GM18909 (cell line): ENCODE measurements around the gene KCNMA1.

Source experiments
- ATAC-seq: cut with Tn5 transposase; IDR thresholded peaks from one replicate; pipeline ENCODE4 v1.9.1; 2021; ENCODE audit warnings: mild to moderate bottlenecking; ENCODE audit not compliant: unreplicated experiment, poor library complexity

KCNMA1 gene

DNA sequence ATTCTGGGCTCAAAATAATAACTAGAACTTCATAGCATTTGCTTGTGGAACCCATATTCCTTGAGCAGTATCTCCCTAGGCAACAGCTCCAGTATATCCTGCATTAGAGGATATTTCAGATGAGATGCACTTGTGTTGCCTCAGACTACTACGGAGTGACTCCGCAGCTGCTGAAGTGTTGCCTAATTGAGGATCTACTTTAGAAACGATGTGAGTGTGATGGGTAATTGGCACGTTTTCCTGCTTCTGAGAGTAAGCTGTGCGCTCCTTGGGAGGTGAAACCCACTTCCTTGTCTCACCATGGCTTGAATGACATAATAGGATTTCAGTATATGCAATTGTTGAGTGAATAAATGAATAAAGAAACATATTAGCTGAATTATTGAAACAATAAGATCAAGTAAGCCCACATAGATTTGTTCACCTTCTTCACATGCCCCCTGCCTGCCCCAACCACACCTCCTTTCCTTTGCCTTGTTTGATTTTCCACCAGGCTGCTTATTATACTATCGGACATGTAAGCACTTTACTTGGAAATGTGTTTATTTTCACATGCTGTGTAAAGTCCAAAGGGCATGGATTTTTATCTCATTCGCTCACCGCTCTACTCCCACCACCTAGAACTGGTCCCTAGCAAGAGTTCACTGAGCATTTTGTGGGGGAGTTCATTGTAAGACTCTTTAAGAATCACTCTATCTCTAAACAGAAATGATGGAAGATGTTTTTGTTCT lies 303.8 kb downstream of the KCNMA1 start:
- ATAC-seq, result no peak

GRCh38 chr10:77332256-77332655 lies 305.4 kb downstream of the KCNMA1 start:
- ATAC-seq, result no peak

- ATAC-seq, result no peak
These were observed 309.3 kb downstream of the KCNMA1 start for GRCh38 chr10:77328272-77328816.

GRCh38 chr10:77325233-77325537 lies 312.4 kb downstream of the KCNMA1 start:
- ATAC-seq, result no peak

GRCh38 chr10:77321838-77322237 lies 315.8 kb downstream of the KCNMA1 start:
- no peak for ATAC-seq

GRCh38 chr10:77320971-77321471 lies 316.6 kb downstream of the KCNMA1 start:
- no peak for ATAC-seq

DNA sequence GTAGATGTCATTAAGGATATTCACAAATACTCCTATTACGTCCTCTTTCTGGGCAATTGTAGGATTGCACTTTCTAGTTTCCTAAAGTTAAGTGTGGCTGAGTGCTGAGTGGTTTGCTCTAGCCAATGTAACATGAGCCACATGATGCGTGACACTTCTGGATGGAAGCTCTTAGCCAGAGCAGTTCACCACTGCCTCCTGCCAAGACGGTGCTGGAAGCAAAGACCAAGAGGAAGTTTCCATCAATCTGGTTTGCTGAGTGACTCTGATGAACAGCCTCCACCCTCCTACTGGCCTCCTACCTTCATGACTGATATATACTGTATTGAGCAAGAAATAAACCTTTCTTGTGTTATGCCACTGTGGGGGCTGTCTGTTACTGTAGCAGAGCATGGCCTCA lies 318.1 kb downstream of the KCNMA1 start:
- no peak for ATAC-seq

GRCh38 chr10:77318739-77319138 lies 318.9 kb downstream of the KCNMA1 start:
- no peak for ATAC-seq

- ATAC-seq, result no peak
These were observed 320.4 kb downstream of the KCNMA1 start for GRCh38 chr10:77317221-77317620.

DNA sequence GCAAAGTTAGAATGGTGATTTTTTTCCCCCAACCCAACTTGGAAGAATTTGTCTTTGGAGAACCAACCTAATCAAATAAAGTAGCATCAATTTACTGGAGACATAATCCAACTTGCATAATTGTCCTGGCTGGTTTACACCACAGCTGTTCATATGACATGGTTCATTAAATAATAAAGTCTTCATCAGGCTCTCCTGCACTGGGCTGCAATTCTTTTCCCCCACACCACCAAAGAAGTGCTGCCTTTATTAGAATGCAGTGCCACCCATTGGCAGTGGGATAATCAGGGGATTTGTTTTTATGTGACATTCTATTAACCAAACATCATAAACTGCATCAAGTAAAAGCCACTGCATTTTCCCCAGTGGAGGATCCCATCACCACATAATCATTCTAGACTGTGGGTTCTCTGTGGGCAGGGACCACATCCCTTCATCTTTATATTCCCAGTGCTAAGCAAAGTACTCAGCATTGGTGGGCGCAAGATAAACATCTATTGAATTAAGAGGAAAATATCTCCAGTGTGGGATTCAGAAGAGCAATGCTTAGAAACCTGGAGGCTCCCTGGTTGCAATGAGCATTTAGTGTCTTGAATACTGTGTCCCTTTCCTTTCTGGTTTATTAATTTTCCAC lies 322.0 kb downstream of the KCNMA1 start:
- no peak for ATAC-seq

GRCh38 chr10:77313066-77313750 lies 324.4 kb downstream of the KCNMA1 start:
- ATAC-seq, result no peak

DNA sequence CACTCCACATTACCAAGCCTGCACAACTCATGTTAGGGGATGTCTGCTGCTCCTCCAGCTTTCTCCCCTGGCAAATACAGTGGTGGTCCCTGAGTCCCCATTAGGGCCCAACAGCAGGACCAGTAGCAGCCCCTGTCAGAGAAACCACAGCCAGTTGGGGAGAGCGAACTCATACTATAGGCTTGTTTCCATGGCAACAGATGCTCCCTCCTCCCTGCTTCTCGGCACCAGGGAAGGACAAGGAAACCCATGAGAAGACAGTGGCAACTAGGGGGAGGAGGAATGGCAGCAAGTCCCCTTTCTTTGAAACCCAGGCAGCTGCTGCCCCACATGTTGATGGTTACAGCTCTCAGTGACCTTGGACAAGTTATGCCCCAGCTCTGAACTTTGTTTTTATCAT lies 326.4 kb downstream of the KCNMA1 start:
- no peak for ATAC-seq

DNA sequence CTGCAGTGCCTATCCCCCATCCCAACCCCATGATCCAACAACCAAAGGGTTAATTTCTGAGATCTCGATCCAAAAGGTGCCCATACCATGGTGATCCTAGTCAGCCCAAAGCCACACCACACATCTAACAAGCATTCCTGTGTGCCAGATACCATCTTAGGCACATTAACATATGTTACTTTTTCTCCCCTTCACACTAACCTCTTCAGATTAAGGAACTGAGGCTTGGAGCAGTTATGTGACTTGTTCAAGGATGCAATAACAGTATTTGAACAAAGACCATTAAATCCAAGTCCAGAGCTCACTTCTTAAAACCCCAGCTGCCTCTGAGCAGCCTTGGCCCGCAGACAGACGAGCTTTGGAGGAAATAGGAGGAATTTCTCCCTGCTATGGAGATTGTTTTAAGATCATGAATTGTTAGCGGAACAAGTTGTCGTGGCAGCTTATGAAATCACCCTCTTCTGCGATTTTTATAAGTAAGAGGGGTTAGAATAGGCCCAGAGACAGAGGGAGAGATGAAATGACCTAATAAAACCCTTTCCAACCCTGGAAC lies 327.2 kb downstream of the KCNMA1 start:
- no peak for ATAC-seq

DNA sequence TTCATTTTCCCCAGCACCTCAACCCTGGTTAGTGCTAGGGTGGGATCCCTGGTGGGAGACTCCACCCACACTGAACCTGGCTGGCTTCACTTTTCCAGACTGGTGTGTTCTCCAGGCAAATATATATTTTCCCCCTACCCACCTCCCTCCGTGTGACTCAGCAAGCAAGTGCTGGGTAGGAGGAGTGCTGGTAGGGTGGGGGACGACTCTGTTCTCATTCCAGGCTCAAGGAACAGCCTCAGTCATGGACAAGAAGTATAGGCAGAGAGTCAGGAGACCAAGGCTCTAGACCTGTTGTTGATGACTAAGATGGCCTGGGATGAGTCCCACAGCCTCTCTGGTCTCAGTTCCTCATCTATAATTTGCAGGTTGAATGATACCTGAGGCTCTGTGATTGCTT lies 328.1 kb downstream of the KCNMA1 start:
- no peak for ATAC-seq

- no peak for ATAC-seq
These were observed 328.5 kb downstream of the KCNMA1 start for GRCh38 chr10:77309092-77309491.

DNA sequence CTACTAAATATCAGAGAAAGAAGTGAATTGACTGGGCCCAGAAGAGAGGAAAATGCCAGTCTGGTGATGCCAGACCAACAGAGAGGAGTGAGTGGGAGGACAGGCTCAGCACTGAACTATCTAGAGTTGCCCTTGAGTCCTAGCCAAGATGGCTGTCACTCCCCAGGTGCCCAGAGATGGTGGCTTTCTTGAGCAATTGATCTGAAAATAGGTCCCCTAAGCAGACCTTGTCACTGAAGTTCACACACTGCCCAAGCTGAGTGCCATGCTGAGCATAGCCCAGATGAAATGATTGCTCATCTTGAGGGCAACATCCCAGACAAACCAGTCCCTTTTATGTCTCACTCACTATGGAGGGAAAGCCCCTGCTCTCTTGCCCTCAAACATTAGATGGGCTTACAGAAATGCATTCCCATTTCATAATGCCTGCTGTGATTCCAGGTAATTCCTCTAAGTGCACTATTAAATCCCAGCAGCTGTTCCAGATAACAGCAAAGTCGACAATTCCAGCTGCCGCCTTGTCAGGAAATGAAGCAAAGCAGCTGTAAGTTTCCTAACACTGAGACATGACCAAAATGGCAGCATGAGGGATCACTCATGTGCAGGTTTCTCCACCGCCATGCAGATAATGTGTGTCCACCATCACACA lies 329.4 kb downstream of the KCNMA1 start:
- ATAC-seq, result no peak

DNA sequence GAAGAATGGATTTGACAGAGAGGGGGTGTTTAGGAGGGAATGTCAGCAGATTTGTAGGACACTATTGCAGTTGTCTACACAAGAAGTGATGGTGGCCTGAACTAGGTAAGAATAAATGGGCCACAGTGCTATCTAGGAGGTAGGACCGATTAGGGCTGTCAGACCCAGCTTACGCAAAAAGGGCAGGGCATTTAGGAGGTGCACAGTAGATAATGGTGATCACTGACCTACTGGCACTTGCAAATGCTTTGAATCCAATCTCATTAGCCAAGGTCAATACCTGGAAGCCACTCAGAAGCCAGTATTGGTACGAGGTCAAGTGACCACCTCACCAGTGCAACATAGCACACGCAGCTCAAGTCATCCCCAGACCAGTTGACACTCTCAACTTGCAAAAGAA lies 330.9 kb downstream of the KCNMA1 start:
- ATAC-seq, result no peak

GRCh38 chr10:77305650-77306632 lies 331.7 kb downstream of the KCNMA1 start:
- ATAC-seq, result no peak

DNA sequence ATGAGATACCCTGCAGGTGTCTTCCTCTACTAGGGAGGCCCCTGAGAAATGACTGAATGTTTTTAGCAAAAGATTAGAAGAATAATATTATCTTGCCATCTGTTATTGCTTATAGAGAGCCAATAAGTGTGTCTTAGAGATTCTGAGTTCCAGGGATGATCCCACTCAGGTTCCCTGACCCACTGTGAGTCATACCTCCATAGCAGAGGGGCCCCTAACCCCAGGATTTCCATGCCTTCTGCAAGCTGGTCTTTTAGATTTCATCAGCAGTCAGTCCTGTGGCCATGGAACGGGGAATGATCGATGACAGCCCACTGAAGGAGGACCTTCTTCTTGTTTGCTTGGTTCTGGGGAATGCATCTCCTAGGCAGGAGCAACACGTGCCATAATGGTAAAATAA lies 333.4 kb downstream of the KCNMA1 start:
- ATAC-seq, result no peak
